DOHH2 (cell line): Measurements from ENCODE around the gene PRXL2A.
"Not testable (repeated sequence)": the region's sequence is repeated elsewhere in the genome, so short reads cannot be mapped to it uniquely, and the experiment has no call there.

ENCODE experiments used
- H3F3A ChIP-seq: fragments of 200-600 bp; sonication (generic), shearing (Covaris generic); 2 replicates; pipeline ENCODE4 v1.6.0; 2016; ENCODE audit warnings: antibody characterized with exemption, mild to moderate bottlenecking; ENCODE audit not compliant: control insufficient read depth, insufficient read depth
- H3K27ac ChIP-seq: fragments of 200-600 bp; sonication (generic); 2 replicates; pipeline ENCODE4 v1.5.1; 2014; ENCODE audit warnings: low read depth, mild to moderate bottlenecking, low read length, moderate library complexity
- H3K27me3 ChIP-seq: fragments of 200-600 bp; sonication (generic); 2 replicates; pipeline ENCODE4 v1.6.1; 2014; ENCODE audit warnings: mild to moderate bottlenecking, low read length, mixed read lengths; ENCODE audit not compliant: control insufficient read depth
- H3K36me3 ChIP-seq: fragments of 200-600 bp; sonication (generic); 2 replicates; pipeline ENCODE4 v1.6.1; 2014; ENCODE audit warnings: mild to moderate bottlenecking, low read length, moderate library complexity, mixed read lengths; ENCODE audit not compliant: control insufficient read depth
- H3K4me1 ChIP-seq: fragments of 200-600 bp; sonication (generic); 2 replicates; pipeline ENCODE4 v1.6.1; 2014; ENCODE audit warnings: mild to moderate bottlenecking, low read length, mixed read lengths; ENCODE audit not compliant: control insufficient read depth
- H3K4me2 ChIP-seq: fragments of 200-600 bp; sonication (generic); 2 replicates; pipeline ENCODE4 v1.6.0; 2014; ENCODE audit warnings: mild to moderate bottlenecking, low read length, moderate library complexity
- H3K4me3 ChIP-seq: fragments of 200-600 bp; sonication (generic); 2 replicates; pipeline ENCODE4 v1.5.1; 2014; ENCODE audit warnings: mild to moderate bottlenecking, low read length, mixed read lengths
- H3K79me2 ChIP-seq: fragments of 200-600 bp; sonication (generic); 2 replicates; pipeline ENCODE4 v1.6.1; 2014; ENCODE audit warnings: mild to moderate bottlenecking, low read length, mixed read lengths; ENCODE audit not compliant: control insufficient read depth
- H3K9me2 ChIP-seq: fragments of 200-600 bp; sonication (generic); replicated peaks from 2 replicates; pipeline ENCODE4 v1.6.1; 2014; ENCODE audit warnings: mild to moderate bottlenecking, low read length, mixed read lengths; ENCODE audit not compliant: control insufficient read depth
- H3K9me3 ChIP-seq: fragments of 200-600 bp; sonication (generic); 2 replicates; pipeline ENCODE4 v1.6.1; 2014; ENCODE audit warnings: antibody characterized with exemption, low read length, mixed read lengths; ENCODE audit not compliant: control insufficient read depth, insufficient read depth
- H4K20me1 ChIP-seq: fragments of 200-600 bp; sonication (generic); 2 replicates; pipeline ENCODE4 v1.6.0; 2014; ENCODE audit warnings: low read depth, mild to moderate bottlenecking, antibody characterized with exemption, low read length, moderate library complexity; ENCODE audit not compliant: control insufficient read depth, insufficient read depth
- CTCF ChIP-seq: fragments of 200-600 bp; sonication (generic); IDR thresholded peaks from one replicate; pipeline ENCODE4 v1.5.1; 2014; ENCODE audit warnings: antibody characterized with exemption, mild to moderate bottlenecking, low read depth, low read length; ENCODE audit not compliant: poor library complexity, severe bottlenecking
- EZH2phosphoT487 ChIP-seq: fragments of 200-600 bp; sonication (generic); IDR thresholded peaks from 2 replicates; pipeline ENCODE4 v1.6.1; 2017; ENCODE audit warnings: borderline replicate concordance, mild to moderate bottlenecking, antibody characterized with exemption, low read length, moderate library complexity, mixed read lengths

Gene PRXL2A

GRCh38 chr10:80416479-80417098 lies 8.2 kb downstream of the PRXL2A start:
- H3K4me3 ChIP-seq, result no peak overlapping the region
- no peaks in the 10 kb centered on the region for H3F3A ChIP-seq
- H3K9me3 ChIP-seq, result no peaks in the 10 kb centered on the region
- H3K27ac ChIP-seq, result no peak overlapping the region
- H3K4me1 ChIP-seq, result peaks cover 16% of the 10 kb centered on the region
- no peaks in the 10 kb centered on the region for H3K27me3 ChIP-seq
- H3K4me2 ChIP-seq, result no peak overlapping the region
- no peaks in the 10 kb centered on the region for H3K79me2 ChIP-seq
- H4K20me1 ChIP-seq, result no peaks in the 10 kb centered on the region
- H3K9me2 ChIP-seq, result no peaks in the 10 kb centered on the region
- TF ChIP-seq CTCF (no peak), EZH2phosphoT487 (no peak)
- H3K36me3 ChIP-seq, result peaks cover 5% of the 10 kb centered on the region; the same call in 1 of the 2 replicates

GRCh38 chr10:80417256-80417655 lies 8.9 kb downstream of the PRXL2A start:
- H3K9me3 ChIP-seq, H4K20me1 ChIP-seq, H3K9me2 ChIP-seq, H3K4me2 ChIP-seq, H3K36me3 ChIP-seq, H3K79me2 ChIP-seq, H3K4me3 ChIP-seq, H3K27me3 ChIP-seq, H3F3A ChIP-seq, H3K27ac ChIP-seq: not testable (repeated sequence)
- peaks cover 23% of the 10 kb centered on the region for H3K4me1 ChIP-seq

- Histone ChIP-seq H3K79me2 (no peaks in the 10 kb centered on the region), H4K20me1 (no peaks in the 10 kb centered on the region), H3K27ac (peak overlapping the region; percentile 36), H3K9me3 (no peaks in the 10 kb centered on the region), H3K4me1 (peaks cover 30% of the 10 kb centered on the region), H3K36me3 (peaks cover 10% of the 10 kb centered on the region), H3F3A (no peaks in the 10 kb centered on the region), H3K4me3 (peak overlapping the region; percentile 43), H3K27me3 (no peaks in the 10 kb centered on the region), H3K9me2 (no peaks in the 10 kb centered on the region), H3K4me2 (peak overlapping the region; percentile 63)
- TF ChIP-seq CTCF (no peak), EZH2phosphoT487 (no peak)
These were observed 12.8 kb downstream of the PRXL2A start for GRCh38 chr10:80421050-80421706.

- Histone ChIP-seq H3K79me2 (no peaks in the 10 kb centered on the region), H3K9me3 (no peaks in the 10 kb centered on the region), H3K4me2 (peak overlapping the region; percentile 63), H3K4me1 (peaks cover 30% of the 10 kb centered on the region), H3F3A (no peaks in the 10 kb centered on the region), H3K27ac (peak overlapping the region; percentile 36), H3K27me3 (no peaks in the 10 kb centered on the region), H3K9me2 (no peaks in the 10 kb centered on the region), H4K20me1 (no peaks in the 10 kb centered on the region), H3K36me3 (peaks cover 10% of the 10 kb centered on the region), H3K4me3 (peak overlapping the region; percentile 43)
- TF ChIP-seq EZH2phosphoT487 (no peak), CTCF (no peak)
These were observed 13.6 kb downstream of the PRXL2A start for GRCh38 chr10:80421707-80422536.
